Vagina (tissue), 2 donors: Measurements from ENCODE around the gene KRT6C.

Experiments
- CTCF ChIP-seq, 3 experiments: fragments of 450-650 bp in 2 of 3; fragments of 200-600 bp in 1 of 3; sonication (generic) in 1 of 3; IDR thresholded peaks; one replicate each; pipeline ENCODE4 v1.5.1; 2017 to 2019; ENCODE audit warnings: antibody characterized with exemption in 3 of 3, mild to moderate bottlenecking in 2 of 3, moderate library complexity in 2 of 3
- POLR2AphosphoS5 ChIP-seq, 2 donors: sonication (generic); formaldehyde crosslinking; IDR thresholded peaks; one replicate each; pipeline ENCODE4 v1.9.0; 2017; ENCODE audit warnings: antibody characterized with exemption in 2 of 2, mild to moderate bottlenecking in 2 of 2, low read depth in 1 of 2; ENCODE audit not compliant: insufficient read depth in 1 of 2

GRCh38 chr12:52521568-52522266 lies 48.1 kb upstream of the KRT6C start:
- TF ChIP-seq CTCF (IDR thresholded peaks at IDR 0.05) = no peak
- no peak for TF ChIP-seq POLR2AphosphoS5 (IDR thresholded peaks at IDR 0.05; ENCODE audit: insufficient read depth in 1 of 2, low read depth in 1 of 2)
